ENCODE results near the gene ITPK1. TPM values are rescaled to one million over a fixed set of nuclear protein-coding genes. Genes with fewer than 3 reads are reported as not detected.

ITPK1 gene
- total RNA-seq, 1 donor, result 35.9 TPM

- Histone ChIP-seq H3K27me3 (ENCODE audit: insufficient read depth, low read length) (no peaks in the 10 kb centered on the region), H3K9me3 (ENCODE audit: low read depth, low read length) (no peaks in the 10 kb centered on the region), H3K4me1 (ENCODE audit: insufficient read depth, low read length) (peaks cover 54% of the 10 kb centered on the region), H3K4me3 (ENCODE audit: low read length) (no peak overlapping the region)
Measured at GRCh38 chr14:93032421-93032936, 83.2 kb downstream of the ITPK1 start.

- Histone ChIP-seq H3K4me3 (ENCODE audit: low read length) (no peak overlapping the region), H3K9me3 (ENCODE audit: low read depth, low read length) (no peaks in the 10 kb centered on the region), H3K4me1 (ENCODE audit: insufficient read depth, low read length) (peaks cover 50% of the 10 kb centered on the region), H3K27me3 (ENCODE audit: insufficient read depth, low read length) (no peaks in the 10 kb centered on the region)
Measured at GRCh38 chr14:93031505-93032315, 84.0 kb downstream of the ITPK1 start.

GRCh38 chr14:93030761-93031160 lies 85.0 kb downstream of the ITPK1 start:
- Histone ChIP-seq H3K9me3 (ENCODE audit: low read depth, low read length) (no peaks in the 10 kb centered on the region), H3K4me1 (ENCODE audit: insufficient read depth, low read length) (peaks cover 48% of the 10 kb centered on the region), H3K27me3 (ENCODE audit: insufficient read depth, low read length) (no peaks in the 10 kb centered on the region), H3K4me3 (ENCODE audit: low read length) (no peak overlapping the region)

DNA sequence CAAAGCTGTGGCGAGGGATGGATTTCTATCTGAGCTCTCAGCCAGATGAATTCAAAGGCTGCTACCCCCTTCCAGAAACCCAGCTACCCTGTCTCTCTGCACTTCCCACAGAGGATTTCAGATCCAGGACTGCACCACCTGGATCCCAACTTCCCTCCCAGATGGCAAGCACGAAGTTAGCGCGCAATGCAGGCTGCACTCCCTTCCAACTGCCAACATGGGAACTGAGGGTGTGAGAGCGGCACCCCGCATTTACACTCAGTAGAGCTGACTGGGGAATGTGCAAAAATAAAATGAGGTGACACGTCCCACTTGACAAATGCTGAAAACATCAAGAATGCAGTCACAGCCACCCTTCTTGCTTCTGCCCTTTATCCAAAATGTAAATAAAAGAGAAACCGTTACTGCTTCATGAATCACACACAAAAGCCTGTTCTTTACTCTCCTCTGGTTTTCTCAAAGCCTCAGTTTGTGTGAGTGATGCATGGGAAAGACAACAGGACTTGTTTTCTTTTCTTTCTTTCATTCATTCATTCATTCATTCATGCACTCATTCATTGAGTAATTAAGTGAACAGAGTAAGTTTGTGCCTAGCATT lies 85.7 kb downstream of the ITPK1 start:
- no peak overlapping the region for H3K4me3 ChIP-seq (ENCODE audit: low read length)
- H3K4me1 ChIP-seq (ENCODE audit: insufficient read depth, low read length), result peaks cover 46% of the 10 kb centered on the region
- H3K9me3 ChIP-seq (ENCODE audit: low read depth, low read length), result no peaks in the 10 kb centered on the region
- H3K27me3 ChIP-seq (ENCODE audit: insufficient read depth, low read length), result no peaks in the 10 kb centered on the region

DNA sequence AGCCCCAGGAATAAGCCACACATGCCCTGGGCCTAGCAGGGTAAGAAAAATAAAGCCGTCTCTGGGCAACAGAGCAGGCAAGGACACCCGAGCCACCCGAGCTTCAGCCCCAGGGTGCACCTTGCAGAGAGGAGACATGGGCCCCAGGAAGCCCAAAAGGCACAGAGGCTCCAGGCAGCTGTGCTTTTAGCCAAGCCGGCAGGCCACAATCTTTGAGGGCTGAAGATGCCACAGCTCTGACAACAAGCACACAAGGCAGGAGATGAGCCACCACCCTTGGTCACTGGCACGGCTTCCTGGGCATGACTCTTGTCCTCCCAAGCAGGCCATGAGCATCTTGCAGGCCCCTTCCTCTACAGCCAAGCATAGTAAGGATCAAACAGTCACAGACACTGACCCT lies 86.3 kb downstream of the ITPK1 start:
- H3K4me1 ChIP-seq (ENCODE audit: insufficient read depth, low read length), result peaks cover 46% of the 10 kb centered on the region
- H3K9me3 ChIP-seq (ENCODE audit: low read depth, low read length), result no peaks in the 10 kb centered on the region
- no peaks in the 10 kb centered on the region for H3K27me3 ChIP-seq (ENCODE audit: insufficient read depth, low read length)
- H3K4me3 ChIP-seq (ENCODE audit: low read length), result no peak overlapping the region

DNA sequence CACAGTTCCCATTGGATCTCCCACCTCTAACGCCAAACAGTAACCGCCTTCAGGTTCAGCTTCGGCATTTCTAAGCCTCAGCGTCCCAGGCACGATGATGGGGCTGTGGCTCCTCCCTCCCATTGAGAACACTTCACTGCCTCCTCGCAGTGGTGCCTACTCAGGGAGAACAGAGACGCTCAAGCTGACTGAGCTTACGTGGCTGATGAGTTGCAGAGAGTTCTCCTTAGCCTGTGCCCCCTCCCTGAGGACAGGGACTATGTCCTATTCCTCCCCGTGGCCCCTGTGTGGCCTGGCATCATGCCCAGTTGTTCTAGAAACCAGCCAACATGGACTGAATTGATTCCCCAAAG lies 87.0 kb downstream of the ITPK1 start:
- no peaks in the 10 kb centered on the region for H3K27me3 ChIP-seq (ENCODE audit: insufficient read depth, low read length)
- no peaks in the 10 kb centered on the region for H3K9me3 ChIP-seq (ENCODE audit: low read depth, low read length)
- no peak overlapping the region for H3K4me3 ChIP-seq (ENCODE audit: low read length)
- H3K4me1 ChIP-seq (ENCODE audit: insufficient read depth, low read length), result peaks cover 40% of the 10 kb centered on the region

- Histone ChIP-seq H3K27me3 (ENCODE audit: insufficient read depth, low read length) (no peaks in the 10 kb centered on the region), H3K9me3 (ENCODE audit: low read depth, low read length) (no peaks in the 10 kb centered on the region), H3K4me3 (ENCODE audit: low read length) (no peak overlapping the region), H3K4me1 (ENCODE audit: insufficient read depth, low read length) (peaks cover 36% of the 10 kb centered on the region)
Measured at GRCh38 chr14:93027810-93028723, 87.7 kb downstream of the ITPK1 start.

DNA sequence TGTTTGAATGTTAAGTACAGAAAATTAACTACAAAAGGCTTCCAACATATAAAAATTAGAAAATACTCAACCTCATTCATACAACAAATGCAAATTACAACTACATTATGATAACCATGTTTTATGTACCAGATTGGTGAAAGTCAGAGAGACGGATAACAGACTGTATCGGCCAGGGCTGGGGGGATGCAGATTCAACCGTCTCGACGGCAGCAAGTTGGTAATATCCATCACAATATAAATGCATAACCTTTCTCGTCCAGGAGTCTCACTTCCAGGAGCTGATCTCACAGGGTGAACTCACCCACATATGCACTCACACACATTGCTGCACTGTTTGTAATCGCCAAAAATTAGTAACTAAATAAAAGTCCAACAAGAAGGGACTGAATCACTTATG lies 89.4 kb downstream of the ITPK1 start:
- Histone ChIP-seq H3K4me3 (ENCODE audit: low read length) (no peak overlapping the region), H3K27me3 (ENCODE audit: insufficient read depth, low read length) (no peaks in the 10 kb centered on the region), H3K9me3 (ENCODE audit: low read depth, low read length) (no peaks in the 10 kb centered on the region), H3K4me1 (ENCODE audit: insufficient read depth, low read length) (peaks cover 22% of the 10 kb centered on the region)

DNA sequence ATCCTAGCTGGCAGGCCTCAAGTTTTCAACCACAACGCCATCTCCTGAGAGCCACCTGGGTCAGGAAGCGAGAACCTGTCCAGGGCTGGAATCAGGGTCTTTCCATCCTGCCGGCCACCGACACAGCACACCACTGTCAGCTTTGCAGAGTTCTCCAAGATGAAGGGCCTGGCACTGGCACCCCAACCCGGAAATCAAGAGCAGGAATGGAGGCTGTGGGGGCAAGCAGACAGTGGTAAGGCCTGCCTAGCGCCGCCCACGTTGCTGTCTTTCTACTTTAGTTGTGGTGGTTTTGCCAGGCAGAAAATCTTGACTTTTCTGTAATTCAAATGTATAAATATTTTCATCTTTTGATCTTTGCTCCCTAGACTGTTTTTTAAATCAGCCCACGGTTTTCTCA lies 90.7 kb downstream of the ITPK1 start:
- Histone ChIP-seq H3K9me3 (ENCODE audit: low read depth, low read length) (no peaks in the 10 kb centered on the region), H3K4me1 (ENCODE audit: insufficient read depth, low read length) (peaks cover 13% of the 10 kb centered on the region), H3K27me3 (ENCODE audit: insufficient read depth, low read length) (no peaks in the 10 kb centered on the region), H3K4me3 (ENCODE audit: low read length) (no peak overlapping the region)

- Histone ChIP-seq H3K9me3 (ENCODE audit: low read depth, low read length) (no peaks in the 10 kb centered on the region), H3K27me3 (ENCODE audit: insufficient read depth, low read length) (no peaks in the 10 kb centered on the region), H3K4me3 (ENCODE audit: low read length) (no peak overlapping the region), H3K4me1 (ENCODE audit: insufficient read depth, low read length) (peaks cover 13% of the 10 kb centered on the region)
Measured at GRCh38 chr14:93024493-93024892, 91.2 kb downstream of the ITPK1 start.

DNA sequence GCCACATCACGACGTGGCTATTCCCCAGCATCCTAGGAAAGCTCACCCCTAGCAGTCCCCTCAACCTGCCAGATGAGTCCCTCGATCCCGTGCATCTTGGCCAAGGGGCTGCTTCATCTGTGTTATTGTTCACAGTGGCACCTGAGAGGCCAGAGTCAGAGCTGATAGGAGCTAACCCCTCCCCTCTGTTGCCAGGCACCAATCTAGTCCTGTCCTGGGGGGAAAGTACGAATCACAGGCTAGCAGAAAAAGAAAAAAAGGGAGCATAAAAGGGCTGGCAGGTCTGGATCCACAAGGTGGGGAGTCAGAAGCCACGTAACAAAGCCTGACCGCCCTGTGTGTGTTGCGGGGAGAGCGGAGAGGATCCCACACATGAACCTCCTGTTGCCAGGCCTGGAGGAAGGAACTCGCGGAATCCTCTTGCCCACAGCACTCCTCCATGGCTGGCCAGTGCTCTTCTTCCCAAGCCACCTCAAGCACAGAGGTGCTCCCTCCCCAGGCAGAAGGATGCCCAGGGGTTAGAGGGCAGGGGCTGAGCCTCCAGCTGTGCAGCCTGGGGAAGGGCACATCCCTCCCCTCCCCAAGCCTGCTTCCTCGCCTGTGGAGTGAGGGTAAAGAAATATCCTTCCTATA lies 91.8 kb downstream of the ITPK1 start:
- Histone ChIP-seq H3K4me3 (ENCODE audit: low read length) (no peak overlapping the region), H3K9me3 (ENCODE audit: low read depth, low read length) (no peaks in the 10 kb centered on the region), H3K27me3 (ENCODE audit: insufficient read depth, low read length) (no peaks in the 10 kb centered on the region), H3K4me1 (ENCODE audit: insufficient read depth, low read length) (peaks cover 13% of the 10 kb centered on the region)

DNA sequence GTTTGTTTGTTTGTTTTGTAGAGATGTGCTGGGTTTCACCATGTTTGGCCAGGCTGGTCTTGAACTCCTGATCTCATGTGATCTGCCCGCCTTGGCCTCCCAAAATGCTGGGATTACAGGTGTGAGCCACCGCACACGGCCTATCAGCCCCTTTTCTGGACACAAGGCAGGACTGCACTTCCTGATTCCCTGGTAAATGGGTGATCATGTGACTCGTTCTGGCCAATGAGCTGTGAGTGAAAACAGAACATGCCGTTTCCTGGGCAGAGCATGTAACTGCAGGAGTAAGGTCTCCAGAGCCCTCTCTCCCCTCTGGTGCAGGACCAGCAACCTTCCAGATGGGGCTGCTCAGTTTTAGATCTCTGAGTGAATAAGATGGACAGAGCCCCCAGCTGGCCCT lies 92.7 kb downstream of the ITPK1 start:
- Histone ChIP-seq H3K4me3 (ENCODE audit: low read length) (no peak overlapping the region), H3K27me3 (ENCODE audit: insufficient read depth, low read length) (no peaks in the 10 kb centered on the region)

DNA sequence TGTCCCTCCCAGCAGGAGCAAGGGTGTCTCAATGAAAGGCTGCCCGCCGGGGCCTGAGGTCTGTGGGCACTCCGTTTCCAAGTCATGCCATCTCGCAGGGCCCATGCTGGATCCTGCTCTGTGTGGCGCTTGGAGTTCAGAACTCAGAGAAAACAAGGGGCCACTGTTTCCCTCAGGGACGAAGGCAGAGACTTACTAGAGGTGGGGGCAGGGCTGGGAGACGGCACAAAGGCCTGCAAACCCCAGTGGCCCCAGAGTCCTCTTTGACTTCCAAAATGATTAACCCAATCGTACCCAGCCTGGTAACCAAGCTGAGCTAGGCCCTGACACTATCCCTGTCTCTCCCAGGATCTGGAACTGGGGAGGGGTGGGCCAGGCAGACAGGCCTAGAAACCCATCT lies 95.8 kb downstream of the ITPK1 start:
- Histone ChIP-seq H3K9me3 (ENCODE audit: low read depth, low read length) (no peaks in the 10 kb centered on the region), H3K4me1 (ENCODE audit: insufficient read depth, low read length) (peaks cover 11% of the 10 kb centered on the region), H3K4me3 (ENCODE audit: low read length) (no peak overlapping the region), H3K27me3 (ENCODE audit: insufficient read depth, low read length) (no peaks in the 10 kb centered on the region)

More for the DNA sequence above, 92.7 kb downstream of the ITPK1 start:
- Histone ChIP-seq H3K4me1 (ENCODE audit: insufficient read depth, low read length) (peaks cover 13% of the 10 kb centered on the region), H3K9me3 (ENCODE audit: low read depth, low read length) (no peaks in the 10 kb centered on the region)

GRCh38 chr14:93019367-93019843 lies 96.3 kb downstream of the ITPK1 start:
- H3K27me3 ChIP-seq (ENCODE audit: insufficient read depth, low read length), result no peaks in the 10 kb centered on the region
- no peaks in the 10 kb centered on the region for H3K9me3 ChIP-seq (ENCODE audit: low read depth, low read length)
- peaks cover 9% of the 10 kb centered on the region for H3K4me1 ChIP-seq (ENCODE audit: insufficient read depth, low read length)

More at GRCh38 chr14:93019367-93019843, 96.3 kb downstream of the ITPK1 start:
- no peak overlapping the region for H3K4me3 ChIP-seq (ENCODE audit: low read length)

Data from mononuclear cell (primary cell).